ENCODE measurements around the gene PKD1L1. TPM values are rescaled to one million over a fixed set of nuclear protein-coding genes. Genes with fewer than 3 reads are reported as not detected.

PKD1L1 gene
- total and polyA plus RNA-seq, 4 donors, result 0.52 to 1.2 TPM; not detected in 2

- intact Hi-C loops (cut with DNase I), result no loop called here
- Histone ChIP-seq H3K9me3 (ENCODE audit: control insufficient read depth, low read length) (no peaks in the 10 kb centered on the region), H3K36me3 (ENCODE audit: control insufficient read depth in 1 of 2, insufficient read depth in 2 of 2, low read length in 1 of 2) (no peaks in the 10 kb centered on the region), H3K27me3 (ENCODE audit: control insufficient read depth in 1 of 2, insufficient read depth in 2 of 2, low read length in 1 of 2) (no peaks in the 10 kb centered on the region), H3K27ac (ENCODE audit: low read depth in 1 of 2, low read length in 2 of 2) (no peak overlapping the region), H3K4me1 (ENCODE audit: control insufficient read depth in 1 of 2, insufficient read depth in 2 of 2, low read length in 2 of 2) (no peaks in the 10 kb centered on the region), H3K4me3 (ENCODE audit: low read length in 2 of 2) (no peak overlapping the region)
- 69 to 73% methylated on average over 15 of the region's 15 CpGs for WGBS, 2 donors
- no peak for DNase-seq
- no peak for ATAC-seq (ENCODE audit: low FRiP score)
These were observed 54.4 kb downstream of the PKD1L1 start for GRCh38 chr7:47893721-47894365.

- intact Hi-C loops (cut with DNase I), result no loop called here
These were observed 55.0 kb downstream of the PKD1L1 start for GRCh38 chr7:47893238-47893637.

DNA sequence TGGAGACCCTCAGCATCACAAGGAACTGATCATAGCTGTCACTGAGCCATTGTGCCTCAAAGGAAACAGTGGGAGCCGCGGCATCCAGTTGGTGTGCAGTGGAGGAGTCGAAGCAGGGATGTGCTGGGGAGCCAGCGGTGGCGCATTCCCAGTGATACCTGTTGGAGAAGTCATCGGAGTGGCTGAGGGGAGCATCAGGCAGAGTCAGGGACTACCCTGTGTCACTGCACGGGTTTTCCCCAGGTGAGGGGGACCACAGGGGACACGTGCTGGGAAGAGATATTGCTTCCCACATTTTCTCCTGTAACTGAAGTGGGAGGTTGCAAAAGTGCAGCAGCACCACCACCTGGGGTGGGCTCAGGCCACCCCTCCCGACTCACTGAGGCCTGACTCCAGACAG, 57.7 kb downstream of the PKD1L1 start:
- no peaks in the 10 kb centered on the region for H3K27me3 ChIP-seq (ENCODE audit: control insufficient read depth in 1 of 2, insufficient read depth in 2 of 2, low read length in 1 of 2)
- intact Hi-C loops (cut with DNase I), result no loop called here
- no peaks in the 10 kb centered on the region for H3K9me3 ChIP-seq (ENCODE audit: control insufficient read depth, low read length)
- H3K36me3 ChIP-seq (ENCODE audit: control insufficient read depth in 1 of 2, insufficient read depth in 2 of 2, low read length in 1 of 2), result no peaks in the 10 kb centered on the region
- no peak for ATAC-seq (ENCODE audit: low FRiP score)
- DNase-seq, result no peak
- no peak overlapping the region for H3K4me3 ChIP-seq (ENCODE audit: low read length in 2 of 2)
- no peaks in the 10 kb centered on the region for H3K4me1 ChIP-seq (ENCODE audit: control insufficient read depth in 1 of 2, insufficient read depth in 2 of 2, low read length in 2 of 2)
- 95 to 96% methylated on average over 9 of the region's 9 CpGs for WGBS, 2 donors
- H3K27ac ChIP-seq (ENCODE audit: low read depth in 1 of 2, low read length in 2 of 2), result no peak overlapping the region

More at GRCh38 chr7:47893238-47893637, 55.0 kb downstream of the PKD1L1 start:
- H3K9me3 ChIP-seq (ENCODE audit: control insufficient read depth, low read length), result no peaks in the 10 kb centered on the region
- no peaks in the 10 kb centered on the region for H3K27me3 ChIP-seq (ENCODE audit: control insufficient read depth in 1 of 2, insufficient read depth in 2 of 2, low read length in 1 of 2)
- no peaks in the 10 kb centered on the region for H3K4me1 ChIP-seq (ENCODE audit: control insufficient read depth in 1 of 2, insufficient read depth in 2 of 2, low read length in 2 of 2)
- H3K4me3 ChIP-seq (ENCODE audit: low read length in 2 of 2), result no peak overlapping the region
- H3K27ac ChIP-seq (ENCODE audit: low read depth in 1 of 2, low read length in 2 of 2), result no peak overlapping the region
- 69 to 71% methylated on average over 10 of the region's 10 CpGs for WGBS, 2 donors
- ATAC-seq (ENCODE audit: low FRiP score), result no peak
- DNase-seq, result no peak
- H3K36me3 ChIP-seq (ENCODE audit: control insufficient read depth in 1 of 2, insufficient read depth in 2 of 2, low read length in 1 of 2), result no peaks in the 10 kb centered on the region

- no peak overlapping the region for H3K4me3 ChIP-seq (ENCODE audit: low read length in 2 of 2)
- no peaks in the 10 kb centered on the region for H3K9me3 ChIP-seq (ENCODE audit: control insufficient read depth, low read length)
- ATAC-seq (ENCODE audit: low FRiP score) (no peak), DNase-seq (no peak)
- intact Hi-C loops (cut with DNase I), result no loop called here
- no peak overlapping the region for H3K27ac ChIP-seq (ENCODE audit: low read depth in 1 of 2, low read length in 2 of 2)
- no peaks in the 10 kb centered on the region for H3K4me1 ChIP-seq (ENCODE audit: control insufficient read depth in 1 of 2, insufficient read depth in 2 of 2, low read length in 2 of 2)
- no peaks in the 10 kb centered on the region for H3K36me3 ChIP-seq (ENCODE audit: control insufficient read depth in 1 of 2, insufficient read depth in 2 of 2, low read length in 1 of 2)
- 83 to 86% methylated on average over 8 of the region's 8 CpGs for WGBS, 2 donors
- H3K27me3 ChIP-seq (ENCODE audit: control insufficient read depth in 1 of 2, insufficient read depth in 2 of 2, low read length in 1 of 2), result no peaks in the 10 kb centered on the region
These were observed 58.1 kb downstream of the PKD1L1 start for GRCh38 chr7:47890125-47890524.

DNA sequence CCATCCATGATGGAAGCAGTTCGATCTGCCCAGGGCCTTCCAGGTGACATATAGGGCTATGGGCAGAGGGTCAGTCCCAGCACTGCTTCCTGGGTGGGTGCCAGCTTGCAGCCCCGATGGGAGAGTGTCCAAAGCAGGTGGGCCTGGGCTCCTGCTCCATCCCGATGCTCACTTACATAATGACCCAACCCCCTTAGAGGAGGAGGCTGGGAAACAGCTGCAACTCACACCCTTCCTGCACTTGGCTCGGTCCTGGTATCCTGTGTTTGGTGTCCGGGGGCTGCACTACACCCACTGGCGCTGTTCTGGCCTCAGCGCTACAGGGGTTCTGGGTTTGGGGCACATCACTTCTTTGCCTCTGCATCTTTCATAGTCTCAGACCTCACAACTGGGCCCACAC, 58.5 kb downstream of the PKD1L1 start:
- no peaks in the 10 kb centered on the region for H3K4me1 ChIP-seq (ENCODE audit: control insufficient read depth in 1 of 2, insufficient read depth in 2 of 2, low read length in 2 of 2)
- H3K9me3 ChIP-seq (ENCODE audit: control insufficient read depth, low read length), result no peaks in the 10 kb centered on the region
- DNase-seq (no peak), ATAC-seq (ENCODE audit: low FRiP score) (no peak)
- H3K36me3 ChIP-seq (ENCODE audit: control insufficient read depth in 1 of 2, insufficient read depth in 2 of 2, low read length in 1 of 2), result no peaks in the 10 kb centered on the region
- no peak overlapping the region for H3K4me3 ChIP-seq (ENCODE audit: low read length in 2 of 2)
- intact Hi-C loops (cut with DNase I), result no loop called here
- no peaks in the 10 kb centered on the region for H3K27me3 ChIP-seq (ENCODE audit: control insufficient read depth in 1 of 2, insufficient read depth in 2 of 2, low read length in 1 of 2)
- H3K27ac ChIP-seq (ENCODE audit: low read depth in 1 of 2, low read length in 2 of 2), result no peak overlapping the region
- WGBS, 2 donors, result 88 to 94% methylated on average over 7 of the region's 7 CpGs

DNA sequence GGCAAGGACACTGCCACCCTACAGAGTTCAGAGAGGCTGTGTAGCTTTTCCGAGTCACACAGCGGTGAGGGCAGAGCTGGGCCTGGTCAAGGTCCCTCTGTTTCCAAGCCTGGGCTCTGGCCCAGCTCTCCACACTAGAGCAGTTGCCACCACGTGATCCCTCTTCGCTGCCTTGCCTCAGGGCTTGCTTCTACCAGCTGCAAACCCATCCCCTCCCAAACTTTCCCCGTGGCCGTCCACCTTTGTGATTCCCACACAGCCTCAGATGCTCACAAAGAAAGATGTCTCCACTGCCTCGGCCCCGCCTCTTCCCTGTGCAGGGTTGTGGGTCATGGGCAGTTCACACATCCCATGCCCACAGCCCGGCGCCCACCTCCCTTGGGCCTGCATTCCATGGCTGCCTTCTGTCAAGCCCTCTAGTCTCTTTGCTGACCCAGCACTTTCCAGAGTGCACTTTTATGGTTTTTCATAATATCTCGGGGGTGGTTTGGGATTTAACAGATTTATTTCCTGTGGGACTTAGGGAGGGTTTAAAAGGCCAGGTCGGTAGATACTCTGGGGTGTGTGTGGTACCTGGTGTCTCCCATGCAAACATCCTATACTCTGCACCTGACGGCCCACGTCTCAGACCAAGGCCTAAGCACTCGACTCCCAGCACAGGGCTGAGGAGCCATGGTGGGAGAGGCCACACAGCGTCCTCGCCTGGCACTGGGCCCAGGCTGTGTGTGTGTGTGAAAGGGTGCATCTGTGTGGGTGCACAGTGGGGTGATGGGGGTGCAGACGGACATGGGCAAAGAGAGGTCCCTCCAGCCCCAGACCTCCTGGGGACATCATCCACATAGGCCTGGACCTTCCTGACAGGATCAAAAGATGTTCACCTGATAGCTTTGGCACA, 59.6 kb downstream of the PKD1L1 start:
- WGBS, 2 donors, result 77 to 80% methylated on average over 18 of the region's 18 CpGs
- ATAC-seq (ENCODE audit: low FRiP score), result no peak
- intact Hi-C loops (cut with DNase I), result no loop called here
- Histone ChIP-seq H3K27ac (ENCODE audit: low read depth in 1 of 2, low read length in 2 of 2) (no peak overlapping the region), H3K4me1 (ENCODE audit: control insufficient read depth in 1 of 2, insufficient read depth in 2 of 2, low read length in 2 of 2) (no peaks in the 10 kb centered on the region), H3K4me3 (ENCODE audit: low read length in 2 of 2) (no peak overlapping the region), H3K27me3 (ENCODE audit: control insufficient read depth in 1 of 2, insufficient read depth in 2 of 2, low read length in 1 of 2) (no peaks in the 10 kb centered on the region), H3K9me3 (ENCODE audit: control insufficient read depth, low read length) (no peaks in the 10 kb centered on the region), H3K36me3 (ENCODE audit: control insufficient read depth in 1 of 2, insufficient read depth in 2 of 2, low read length in 1 of 2) (no peaks in the 10 kb centered on the region)
- no peak for DNase-seq

GRCh38 chr7:47887016-47887640, 61.1 kb downstream of the PKD1L1 start:
- DNase-seq, result no peak
- no peak for ATAC-seq (ENCODE audit: low FRiP score)
- intact Hi-C loops (cut with DNase I), result no loop called here
- Histone ChIP-seq H3K9me3 (ENCODE audit: control insufficient read depth, low read length) (no peaks in the 10 kb centered on the region), H3K27ac (ENCODE audit: low read depth in 1 of 2, low read length in 2 of 2) (no peak overlapping the region), H3K27me3 (ENCODE audit: control insufficient read depth in 1 of 2, insufficient read depth in 2 of 2, low read length in 1 of 2) (no peaks in the 10 kb centered on the region), H3K4me1 (ENCODE audit: control insufficient read depth in 1 of 2, insufficient read depth in 2 of 2, low read length in 2 of 2) (no peaks in the 10 kb centered on the region), H3K4me3 (ENCODE audit: low read length in 2 of 2) (no peak overlapping the region), H3K36me3 (ENCODE audit: control insufficient read depth in 1 of 2, insufficient read depth in 2 of 2, low read length in 1 of 2) (no peaks in the 10 kb centered on the region)
- 71 to 75% methylated on average over 7 of the region's 7 CpGs for WGBS, 2 donors

DNA sequence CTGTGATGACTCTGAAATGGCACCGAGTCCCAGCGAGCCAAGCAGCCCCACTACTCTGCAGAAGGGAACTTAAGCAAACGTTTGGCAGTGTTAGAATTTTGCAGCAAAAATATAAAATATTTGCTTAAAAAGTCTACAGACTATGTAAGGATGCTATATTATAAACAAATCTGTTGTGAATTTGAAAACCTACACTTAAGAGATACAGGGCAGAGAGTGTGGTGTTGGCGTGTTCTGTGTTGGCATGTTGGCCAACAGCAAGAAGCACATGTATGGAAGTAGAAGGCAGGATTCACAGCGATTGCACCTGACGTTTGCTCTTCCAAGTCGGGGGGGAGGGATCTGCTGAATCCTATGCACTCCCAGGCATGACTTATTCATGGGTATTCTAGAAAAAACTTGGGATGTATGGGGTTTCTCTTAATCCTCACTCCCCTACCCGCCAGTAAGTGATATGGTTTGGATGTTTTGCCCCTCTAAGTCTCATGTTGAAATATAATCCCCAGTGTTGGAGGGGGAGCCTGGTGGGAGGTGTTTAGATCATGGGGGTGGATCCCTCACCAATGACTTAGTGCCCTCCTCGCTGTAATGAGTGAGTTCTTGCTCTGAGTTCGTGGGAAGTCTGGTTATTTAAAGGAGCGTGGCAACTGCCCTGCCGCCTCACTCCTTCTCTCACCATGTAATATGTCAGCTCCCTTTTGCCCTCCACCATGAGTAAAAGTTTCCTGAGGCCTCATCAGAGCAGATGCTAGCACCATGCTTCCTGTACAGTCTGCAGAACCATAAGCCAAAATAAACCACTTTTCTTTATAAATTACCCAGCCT, 62.1 kb downstream of the PKD1L1 start:
- ATAC-seq (ENCODE audit: low FRiP score) (no peak), DNase-seq (no peak)
- no peak overlapping the region for H3K4me3 ChIP-seq (ENCODE audit: low read length in 2 of 2)
- WGBS, 2 donors, result 89% methylated on average over 12 of the region's 12 CpGs
- no peaks in the 10 kb centered on the region for H3K36me3 ChIP-seq (ENCODE audit: control insufficient read depth in 1 of 2, insufficient read depth in 2 of 2, low read length in 1 of 2)
- H3K27ac ChIP-seq (ENCODE audit: low read depth in 1 of 2, low read length in 2 of 2), result no peak overlapping the region
- no peaks in the 10 kb centered on the region for H3K4me1 ChIP-seq (ENCODE audit: control insufficient read depth in 1 of 2, insufficient read depth in 2 of 2, low read length in 2 of 2)
- intact Hi-C loops (cut with DNase I), result no loop called here
- H3K9me3 ChIP-seq (ENCODE audit: control insufficient read depth, low read length), result no peaks in the 10 kb centered on the region
- H3K27me3 ChIP-seq (ENCODE audit: control insufficient read depth in 1 of 2, insufficient read depth in 2 of 2, low read length in 1 of 2), result no peaks in the 10 kb centered on the region
